ENCODE results near the gene CYREN. TPM values are rescaled to one million over a fixed set of nuclear protein-coding genes. Genes with fewer than 3 reads are reported as not detected.
"Not testable (repeated sequence)": the region's sequence is repeated elsewhere in the genome, so short reads cannot be mapped to it uniquely, and the experiment has no call there.

Gene CYREN
- total RNA-seq, 4 donors from 2014 or later = 41.8 to 50.6 (median 49.4) TPM

- Histone ChIP-seq H3K27ac (no peak overlapping the region), H3K27me3 (no peaks in the 10 kb centered on the region), H3K9me3 (peaks cover 0 to 43% (median 12%) of the 10 kb centered on the region in 4 donors), H3K4me1 (no peaks in the 10 kb centered on the region), H3K36me3 (peaks cover 0 to 70% (median 0%) of the 10 kb centered on the region in 3 donors), H3K4me3 (no peak overlapping the region)
- TF ChIP-seq EP300 (IDR thresholded peaks at IDR 0.05) = no peak
- no peak for TF ChIP-seq POLR2A (IDR thresholded peaks at IDR 0.05)
- no peak for TF ChIP-seq CTCF (IDR thresholded peaks at IDR 0.05)
- no peak for DNase-seq (ENCODE audit: low spot score in 2 of 2)
- WGBS, 2 donors = 88 to 90% methylated on average over 13 of the region's 13 CpGs
These were observed 7.9 kb upstream of the CYREN start for GRCh38 chr7:135178364-135178763.

GRCh38 chr7:135177028-135177696 is 6.7 kb upstream of the CYREN start:
- no peak for DNase-seq (ENCODE audit: low spot score in 2 of 2)
- Histone ChIP-seq H3K9me3 (peaks cover 0 to 31% (median 10%) of the 10 kb centered on the region in 4 donors), H3K4me1 (no peaks in the 10 kb centered on the region), H3K27ac (no peak overlapping the region), H3K4me3 (no peak overlapping the region), H3K27me3 (no peaks in the 10 kb centered on the region), H3K36me3 (peaks cover 0 to 58% (median 0%) of the 10 kb centered on the region in 3 donors)
- WGBS, 2 donors = 90 to 92% methylated on average over 9 of the region's 9 CpGs
- TF ChIP-seq POLR2A (IDR thresholded peaks at IDR 0.05) = no peak
- no peak for TF ChIP-seq CTCF (IDR thresholded peaks at IDR 0.05)

GRCh38 chr7:135175931-135176330 is 5.4 kb upstream of the CYREN start:
- WGBS, 2 donors = 89 to 94% methylated on average over 6 of the region's 6 CpGs
- DNase-seq (ENCODE audit: low spot score in 2 of 2) = no peak
- TF ChIP-seq POLR2A (IDR thresholded peaks at IDR 0.05) (no peak), CTCF (IDR thresholded peaks at IDR 0.05) (no peak), EP300 (IDR thresholded peaks at IDR 0.05) (no peak)
- H3K4me3 ChIP-seq = no peak overlapping the region
- no peaks in the 10 kb centered on the region for H3K27me3 ChIP-seq
- H3K4me1 ChIP-seq = peaks cover 0 to 10% (median 9%) of the 10 kb centered on the region in 4 donors
- H3K27ac ChIP-seq = no peak overlapping the region
- H3K36me3 ChIP-seq = peaks cover 0 to 45% (median 0%) of the 10 kb centered on the region in 3 donors
- H3K9me3 ChIP-seq = peaks cover 0 to 19% (median 3%) of the 10 kb centered on the region in 4 donors

- no peak overlapping the region for H3K4me3 ChIP-seq
- H3K27ac ChIP-seq = no peak overlapping the region
- TF ChIP-seq CTCF (IDR thresholded peaks at IDR 0.05) = no peak
- TF ChIP-seq POLR2A (IDR thresholded peaks at IDR 0.05) = no peak
- no peak for TF ChIP-seq EP300 (IDR thresholded peaks at IDR 0.05)
- H3K4me1 ChIP-seq = peaks cover 0 to 12% (median 9%) of the 10 kb centered on the region in 4 donors
- no peak for DNase-seq (ENCODE audit: low spot score in 2 of 2)
- WGBS, 2 donors = 89 to 90% methylated on average over 7 of the region's 7 CpGs
- peaks cover 0 to 36% (median 0%) of the 10 kb centered on the region in 3 donors for H3K36me3 ChIP-seq
- H3K9me3 ChIP-seq = peaks cover 0 to 9% (median 0%) of the 10 kb centered on the region in 4 donors
- no peaks in the 10 kb centered on the region for H3K27me3 ChIP-seq
These were observed 4.4 kb upstream of the CYREN start for GRCh38 chr7:135174941-135175340.

- not testable (repeated sequence) for DNase-seq (ENCODE audit: low spot score in 2 of 2); H3K27ac ChIP-seq; H3K4me3 ChIP-seq; H3K27me3 ChIP-seq; H3K9me3 ChIP-seq
- peaks cover 0 to 21% (median 19%) of the 10 kb centered on the region in 4 donors for H3K4me1 ChIP-seq
- WGBS, 2 donors = 70 to 85% methylated on average over 4 of the region's 4 CpGs
- H3K36me3 ChIP-seq = peaks cover 0 to 25% (median 0%) of the 10 kb centered on the region in 3 donors
These were observed 3.4 kb upstream of the CYREN start for GRCh38 chr7:135173916-135174315.

GRCh38 chr7:135171581-135172291 is 1.2 kb upstream of the CYREN start:
- peaks cover 0 to 19% (median 0%) of the 10 kb centered on the region in 3 donors for H3K36me3 ChIP-seq
- H3K4me1 ChIP-seq = peaks cover 0 to 43% (median 32%) of the 10 kb centered on the region in 4 donors
- H3K27me3 ChIP-seq; DNase-seq (ENCODE audit: low spot score in 2 of 2); H3K9me3 ChIP-seq: not testable (repeated sequence)
- H3K4me3 ChIP-seq = peak overlapping the region in 2 of 4 donors; percentile 69 to 96
- WGBS, 2 donors = 46 to 54% methylated on average over 19 of the region's 19 CpGs
- peak overlapping the region; percentile 90 to 99 (median 95) for H3K27ac ChIP-seq
